GM19468 (cell line): ENCODE data around the gene SH3GL2.

Experiments used
- ATAC-seq: cut with Tn5 transposase; IDR thresholded peaks from one replicate; pipeline ENCODE4 v1.9.1; 2021; ENCODE audit warnings: mild to moderate bottlenecking, moderate library complexity, moderate number of reproducible peaks; ENCODE audit not compliant: unreplicated experiment; ENCODE audit errors: extremely low read depth

SH3GL2 gene

DNA sequence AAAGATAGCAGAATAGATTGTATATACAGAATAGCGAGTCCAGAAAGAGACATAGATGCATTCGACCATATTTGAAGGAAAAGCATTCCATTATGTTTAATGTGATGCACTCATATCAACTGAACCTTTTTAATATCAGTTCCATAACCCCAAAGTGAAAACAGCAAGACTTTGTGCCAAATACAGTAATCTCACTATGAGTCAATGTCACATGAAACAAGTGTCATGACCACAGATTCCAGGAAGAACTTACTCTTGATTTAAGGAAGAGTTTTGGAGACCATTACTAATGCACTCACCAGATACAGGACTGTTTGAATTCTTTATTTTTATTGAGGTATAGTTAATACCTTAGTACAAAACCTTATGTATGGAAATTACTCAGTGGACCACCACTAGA, 220.5 kb downstream of the SH3GL2 start:
- no peak for ATAC-seq

DNA sequence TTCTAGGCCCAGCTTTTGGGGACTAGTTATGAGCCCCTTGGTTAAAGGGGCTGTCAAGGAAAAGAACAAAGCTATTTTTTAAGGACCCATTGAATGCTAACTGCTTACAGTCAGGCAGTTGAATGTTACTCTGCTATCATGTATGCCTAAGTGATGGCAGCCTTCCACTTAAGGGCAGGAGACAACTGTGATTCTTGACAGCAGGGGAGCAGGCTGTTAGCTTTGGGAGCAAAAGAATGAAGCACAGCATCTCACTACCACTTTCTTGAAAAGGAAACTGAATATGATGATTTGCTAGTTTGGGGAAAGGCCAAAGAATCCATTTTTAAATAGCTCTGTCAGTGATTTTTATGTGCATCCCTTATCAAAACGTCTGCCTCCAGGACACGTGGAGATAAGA, 221.6 kb downstream of the SH3GL2 start:
- no peak for ATAC-seq

DNA sequence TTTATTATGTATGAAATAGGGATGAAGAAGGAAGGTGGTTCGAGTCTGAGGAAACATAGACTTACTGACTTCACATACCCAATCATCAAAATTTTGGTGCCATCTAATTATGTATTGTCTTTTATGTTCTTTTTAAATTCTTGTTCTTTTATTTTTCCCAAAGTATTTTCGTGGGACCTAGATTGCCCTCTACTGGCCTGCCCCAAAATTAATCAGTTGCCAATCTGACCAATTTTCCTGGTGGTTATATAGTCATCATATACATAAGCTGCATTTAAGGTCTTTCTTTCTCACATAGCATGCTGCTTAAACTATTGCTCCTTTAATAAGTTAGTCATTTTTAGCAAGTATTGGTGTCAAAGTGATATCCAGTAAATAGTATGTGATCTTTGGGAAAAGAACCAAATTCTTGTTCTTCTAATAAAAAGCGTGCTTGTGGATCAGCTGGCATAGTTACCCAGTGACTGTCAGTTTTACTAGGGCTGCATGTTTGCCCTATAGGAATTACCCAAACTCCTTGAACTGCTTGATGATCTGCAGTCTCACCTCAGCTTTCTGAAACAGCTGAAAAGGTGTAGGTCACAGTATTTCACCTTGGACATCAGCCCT, 223.5 kb downstream of the SH3GL2 start:
- no peak for ATAC-seq

DNA sequence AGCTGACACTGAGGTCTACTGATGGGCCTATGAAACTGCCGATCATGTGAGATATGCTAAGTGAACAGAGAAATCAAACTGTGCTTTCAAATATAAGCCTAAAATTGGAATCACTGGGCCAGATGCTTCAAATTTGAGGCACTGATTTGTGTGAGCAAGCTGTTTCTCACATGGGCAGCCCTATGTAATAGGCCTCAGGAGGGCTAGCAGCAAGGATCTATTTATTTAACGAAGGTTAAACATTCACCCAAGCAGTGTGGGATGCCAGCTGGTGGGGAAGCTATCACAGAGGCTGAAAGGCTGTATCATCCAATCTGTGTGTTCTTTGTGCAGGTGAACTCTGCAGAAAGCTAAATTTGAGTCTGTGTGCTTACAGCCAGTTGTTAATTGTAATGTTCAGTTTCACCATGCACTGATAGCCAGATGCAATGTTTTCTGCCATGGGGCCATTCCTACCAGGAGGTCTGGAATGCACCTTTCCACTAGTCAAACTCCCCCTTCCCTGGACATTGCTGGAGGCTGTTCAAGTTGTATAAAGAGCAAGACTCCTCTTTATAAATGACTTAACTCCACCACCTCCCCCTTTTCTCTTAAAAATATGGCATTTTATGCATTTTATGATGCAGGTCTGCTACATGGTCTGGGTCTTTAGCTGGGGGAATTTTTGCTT, 228.9 kb downstream of the SH3GL2 start:
- no peak for ATAC-seq

DNA sequence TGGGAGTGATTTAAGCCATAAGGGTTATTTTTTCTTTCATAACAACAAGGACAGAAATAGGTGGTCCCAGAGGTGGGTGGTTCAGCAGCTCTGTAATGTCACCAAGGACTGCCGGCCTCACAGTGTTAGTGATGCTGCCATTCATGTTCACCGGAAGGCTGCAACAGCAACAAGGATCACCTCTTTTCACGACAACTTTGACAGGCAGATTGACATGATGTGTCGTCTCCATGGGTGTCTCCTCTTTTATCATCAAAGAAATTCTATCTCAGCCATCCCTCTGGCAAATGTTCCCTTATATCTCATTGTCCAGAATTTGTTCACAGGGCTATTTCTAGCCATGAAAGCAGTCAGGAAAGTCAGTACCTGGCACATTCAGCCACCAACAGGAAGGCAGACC, 231.5 kb downstream of the SH3GL2 start:
- no peak for ATAC-seq

DNA sequence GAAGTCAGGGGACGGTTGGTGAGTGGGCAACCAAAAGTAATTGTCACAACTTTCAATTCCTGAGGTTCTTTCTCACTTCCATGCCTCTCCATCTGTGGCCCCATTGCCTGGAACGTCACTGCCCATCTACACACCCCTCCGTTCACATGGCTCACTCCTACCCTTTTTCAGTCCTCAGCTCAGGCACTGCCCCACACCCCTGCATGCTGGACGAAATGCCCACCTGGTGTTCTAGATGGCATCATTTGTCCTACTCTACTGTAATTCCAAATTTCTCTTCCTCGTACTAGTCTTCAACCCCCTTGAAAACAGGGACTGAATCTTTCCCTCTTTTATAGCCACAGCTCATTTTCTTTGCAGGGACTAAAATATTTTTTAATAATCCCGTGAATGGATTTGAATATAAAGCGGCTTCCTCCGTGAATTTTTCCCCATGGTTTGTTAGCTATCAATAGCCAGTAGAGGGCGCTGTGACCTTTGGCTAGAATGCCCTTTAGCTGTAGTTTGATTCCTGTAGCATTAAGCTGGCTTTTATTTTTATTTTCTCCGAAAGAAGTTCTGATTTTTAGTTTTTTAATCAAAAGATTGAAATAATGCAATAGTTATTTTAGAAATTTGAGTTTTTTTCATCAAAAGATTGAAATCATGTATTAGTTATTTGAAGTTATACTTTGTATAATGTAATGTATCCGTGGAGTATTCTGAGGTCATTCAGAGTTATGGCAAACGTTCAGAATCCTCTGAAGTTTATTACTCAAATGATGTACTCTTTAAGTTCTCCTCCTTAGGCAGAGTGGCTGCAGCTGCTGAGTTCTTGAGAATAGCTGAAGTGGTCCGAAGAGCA, 232.1 kb downstream of the SH3GL2 start:
- no peak for ATAC-seq

DNA sequence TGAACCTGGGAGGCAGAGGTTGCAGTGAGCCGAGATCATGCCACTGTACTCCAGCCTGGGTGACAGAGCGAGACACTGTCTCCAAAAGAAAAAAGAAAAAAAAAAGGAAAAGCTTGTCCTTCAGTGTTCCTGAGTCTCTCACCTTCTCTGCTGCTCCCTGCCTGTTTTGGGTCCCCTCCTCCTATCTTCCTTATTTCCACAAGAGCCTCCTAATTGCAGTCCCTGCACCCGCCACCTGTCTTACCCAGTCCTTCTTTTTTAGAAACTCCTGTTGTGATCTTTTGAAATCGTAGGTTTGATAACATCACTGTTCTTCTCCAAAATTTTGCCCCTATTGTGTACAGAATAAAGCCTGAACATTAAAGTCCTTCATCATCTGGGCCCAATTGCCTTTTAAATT, 234.9 kb downstream of the SH3GL2 start:
- no peak for ATAC-seq

DNA sequence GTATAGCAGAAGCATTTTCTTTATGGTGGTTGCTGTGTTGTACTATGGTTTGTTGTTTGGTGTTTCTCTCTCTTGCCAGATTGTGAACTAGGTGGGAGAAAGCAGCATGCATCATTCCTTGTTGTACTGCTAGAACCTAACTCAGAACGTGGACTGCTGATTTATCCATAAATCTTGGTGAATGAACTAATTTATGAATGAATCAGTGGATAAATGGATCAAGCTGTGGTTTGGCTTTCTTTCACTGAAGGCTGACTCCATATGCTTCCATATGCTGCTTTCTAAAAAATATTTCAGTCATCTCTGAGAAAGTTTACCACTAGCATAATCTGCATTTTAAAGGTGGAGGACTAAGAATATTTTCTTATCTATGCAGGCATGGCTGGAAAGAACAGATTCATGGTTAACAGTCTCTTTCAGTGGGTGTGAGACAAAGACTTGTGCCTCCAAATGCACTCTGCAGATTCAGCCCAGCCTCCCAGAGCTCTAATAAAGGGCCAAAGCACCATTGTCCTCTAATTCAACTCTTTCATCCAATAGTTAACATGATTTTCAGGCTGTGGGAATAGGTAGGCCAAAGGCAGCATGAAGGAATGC, 237.7 kb downstream of the SH3GL2 start:
- ATAC-seq, result no peak

DNA sequence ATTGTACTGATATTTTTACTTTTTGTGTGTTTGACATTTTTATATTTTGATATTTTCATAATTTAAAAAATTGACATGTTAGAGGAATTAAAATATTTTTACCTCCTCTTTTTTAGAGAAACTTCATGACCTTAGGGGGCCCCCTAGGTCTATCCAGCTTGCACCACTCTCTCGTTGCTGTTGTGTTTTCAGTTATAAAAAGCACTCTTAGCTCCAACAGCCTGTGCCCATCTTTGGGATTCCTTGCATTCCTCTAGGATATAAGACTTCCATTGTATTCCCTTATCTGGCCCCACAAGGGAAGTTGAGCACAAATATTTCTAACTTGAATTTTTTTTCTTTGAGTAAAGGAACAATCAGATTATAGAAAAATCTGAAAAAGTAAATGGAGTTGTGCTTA, 245.3 kb downstream of the SH3GL2 start:
- ATAC-seq, result no peak

DNA sequence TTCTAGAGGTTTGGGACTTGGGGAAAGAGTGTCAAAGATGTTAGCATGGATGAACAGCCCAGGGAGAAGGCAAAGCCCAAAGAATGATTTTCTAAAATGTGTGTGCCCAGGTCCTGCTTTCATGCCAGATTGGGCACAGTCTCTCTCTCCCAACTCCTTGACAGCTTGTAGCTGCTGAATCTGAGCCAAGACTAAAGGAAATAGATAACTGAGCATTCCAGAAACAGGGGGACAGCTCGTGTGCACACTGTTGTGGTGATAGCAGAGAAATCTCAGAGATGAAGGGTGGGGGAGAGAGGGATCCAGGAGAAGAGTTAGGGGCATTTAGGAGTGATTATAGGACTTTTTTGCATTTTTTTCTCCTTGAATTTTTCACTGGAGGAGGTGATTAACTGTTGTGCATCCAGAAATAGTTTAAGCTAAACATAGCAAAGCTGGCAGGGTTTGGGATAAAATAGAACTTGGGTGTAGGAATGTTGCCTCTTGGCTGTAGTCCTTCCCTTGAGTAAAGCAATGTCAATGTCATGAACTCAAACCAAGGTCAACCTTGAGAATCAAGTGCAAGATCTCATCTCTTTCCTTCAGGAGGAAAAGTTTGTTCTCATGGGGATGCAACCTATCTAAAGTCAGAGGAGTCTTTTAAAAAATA, 245.9 kb downstream of the SH3GL2 start:
- ATAC-seq, result no peak

DNA sequence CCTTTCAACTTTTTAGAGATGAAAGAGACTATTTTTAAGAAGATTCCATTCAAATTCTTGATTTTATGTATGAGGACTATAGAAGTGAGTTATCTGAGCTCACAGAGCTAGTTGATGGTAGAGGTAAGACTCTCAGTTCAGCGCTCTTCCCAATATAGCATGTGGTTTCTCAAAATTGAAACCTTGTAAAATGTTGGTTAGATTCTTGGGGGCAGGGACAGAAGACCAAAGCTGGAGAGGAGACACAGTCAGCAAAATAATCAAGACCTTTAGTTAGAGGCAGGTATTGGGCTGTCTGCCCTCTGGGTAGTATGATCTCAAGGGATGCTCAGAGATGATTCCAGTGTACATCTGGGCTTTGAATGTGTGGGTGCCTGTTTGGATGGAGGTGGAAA, 246.4 kb downstream of the SH3GL2 start:
- ATAC-seq, result no peak

DNA sequence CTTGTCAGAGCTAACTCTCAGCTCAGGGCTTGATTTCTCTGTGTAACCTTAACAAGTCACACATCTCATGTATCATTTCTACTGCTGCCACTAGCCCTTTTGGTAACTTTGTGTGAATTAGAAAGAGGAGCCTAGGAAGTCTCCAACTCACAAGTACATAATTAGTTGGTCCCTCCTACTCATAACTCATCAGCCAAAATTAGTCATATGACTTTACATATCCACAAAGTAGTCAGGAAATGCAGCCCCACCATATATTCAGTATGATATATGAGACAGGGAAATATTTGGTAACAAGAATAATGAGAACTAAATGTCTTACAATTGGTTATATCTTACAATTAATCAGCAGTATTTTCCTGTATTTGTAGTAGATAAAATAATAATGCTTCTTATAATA, 250.2 kb downstream of the SH3GL2 start:
- ATAC-seq, result no peak

DNA sequence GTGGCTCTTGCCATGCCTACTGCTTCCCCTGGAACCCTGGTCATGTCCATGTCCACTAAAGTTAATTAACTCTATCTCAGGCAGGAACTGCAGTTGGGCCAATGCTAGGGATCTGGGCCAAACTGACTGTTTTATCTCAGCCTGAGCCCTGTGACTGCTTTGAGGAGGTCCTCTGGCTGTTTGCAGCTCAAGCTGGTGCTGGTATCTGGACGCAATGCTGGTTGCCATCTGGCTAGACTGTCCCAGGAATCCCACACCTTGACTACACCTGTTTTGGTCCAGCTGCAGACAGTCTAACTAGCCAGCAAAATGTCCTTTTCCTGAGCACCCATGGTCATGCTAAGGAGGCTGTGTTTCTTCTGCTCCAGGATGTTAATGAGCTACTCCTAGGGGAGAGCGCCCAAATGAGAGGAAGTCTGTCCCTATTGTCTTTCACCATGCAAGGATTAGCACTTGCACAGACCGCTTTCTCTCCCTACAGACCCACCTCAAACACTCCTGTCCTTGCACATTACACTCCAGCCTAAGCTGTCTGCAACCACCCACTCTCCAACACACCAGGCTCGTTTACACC, 251.0 kb downstream of the SH3GL2 start:
- ATAC-seq, result no peak

DNA sequence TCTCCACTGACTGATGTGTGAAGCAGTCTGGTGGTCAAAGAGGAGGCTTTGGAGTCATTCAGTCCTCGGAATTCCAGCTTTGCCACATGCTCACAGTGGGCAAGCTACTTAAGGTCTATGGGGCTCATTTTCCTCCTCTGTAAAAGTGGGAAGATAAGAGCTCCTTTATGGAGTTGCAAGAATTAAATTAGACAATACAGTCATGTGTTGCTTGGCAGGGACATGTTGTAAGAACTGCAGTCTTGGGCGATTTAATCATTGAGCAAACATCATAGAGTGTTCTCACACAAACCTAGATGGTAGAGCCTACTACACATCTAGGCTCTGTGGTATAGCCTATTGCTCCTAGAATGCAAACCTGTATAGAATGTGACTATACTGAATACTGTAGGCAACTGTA, 253.9 kb downstream of the SH3GL2 start:
- ATAC-seq, result no peak

DNA sequence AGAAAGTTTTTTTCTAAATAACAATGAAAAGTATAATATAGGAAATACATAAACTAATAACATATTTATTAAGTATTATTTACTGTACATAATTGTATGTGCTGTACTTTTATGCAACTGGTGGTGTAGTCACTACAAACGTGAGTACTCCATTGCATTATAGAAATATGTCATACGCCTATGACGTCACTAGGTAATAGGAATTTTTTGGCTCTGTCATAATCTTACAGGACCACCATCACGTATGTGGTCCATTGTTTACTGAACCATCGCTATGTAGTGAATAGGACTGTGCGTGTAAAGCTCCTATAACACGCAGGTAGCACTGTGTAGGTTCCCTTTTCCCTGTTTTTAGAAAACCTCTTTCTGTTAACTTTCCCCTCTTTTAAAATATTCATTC, 255.0 kb downstream of the SH3GL2 start:
- no peak for ATAC-seq

DNA sequence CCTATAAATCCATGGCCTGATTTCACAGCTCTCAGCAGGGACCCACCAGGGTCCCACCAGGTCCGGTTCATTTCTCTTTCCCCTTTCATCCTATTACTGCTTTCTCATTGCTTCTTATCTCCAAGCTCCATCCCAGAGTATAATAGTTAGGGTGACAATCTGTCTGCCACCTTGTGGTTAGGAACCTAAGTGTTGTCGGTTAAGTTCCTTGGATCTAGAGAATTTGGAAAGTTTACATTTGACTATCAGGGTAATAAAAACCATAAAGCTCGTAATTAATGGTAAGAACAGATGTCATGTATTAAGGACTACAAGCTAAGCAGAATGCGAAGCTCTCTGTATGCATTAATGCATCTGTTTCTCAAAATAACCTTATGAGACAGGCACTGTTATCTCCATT, 259.1 kb downstream of the SH3GL2 start:
- no peak for ATAC-seq

DNA sequence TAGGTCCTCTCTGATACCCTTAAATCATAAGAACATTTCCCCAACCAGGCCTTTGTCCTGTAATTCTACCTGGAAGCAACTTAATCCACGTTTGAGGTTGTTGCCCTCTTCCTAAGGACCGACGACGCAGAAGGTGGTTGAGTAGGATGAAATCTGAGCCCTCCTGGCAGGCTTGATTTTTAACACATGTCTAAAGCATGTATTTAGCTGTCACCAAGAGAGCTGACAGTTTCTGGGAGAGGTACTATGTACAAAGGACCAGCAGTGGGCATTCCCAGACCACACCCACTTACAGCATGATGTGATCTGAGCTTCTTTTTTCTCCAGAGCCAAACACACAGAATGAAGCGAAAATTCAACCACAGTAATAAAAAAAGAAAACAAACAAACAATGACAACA, 260.9 kb downstream of the SH3GL2 start:
- ATAC-seq, result no peak

DNA sequence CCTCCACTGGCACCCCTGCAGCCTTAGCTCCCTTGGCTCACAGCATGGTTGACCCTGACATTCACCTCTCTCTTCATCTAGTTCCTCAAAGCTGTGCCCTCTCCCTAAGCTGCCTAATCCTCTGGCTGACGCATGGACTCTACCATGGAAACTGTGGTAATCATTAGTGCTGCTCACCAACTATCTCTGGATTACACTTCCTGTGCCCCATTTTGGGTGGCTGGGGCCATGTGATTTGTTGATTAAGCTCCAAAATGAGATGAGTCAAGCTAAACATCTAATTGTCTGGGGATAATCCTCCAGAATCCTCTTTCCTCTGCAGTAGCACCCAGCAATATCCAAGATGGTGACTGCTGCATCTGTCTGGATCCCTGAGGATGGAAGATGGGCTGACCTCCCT, 264.4 kb downstream of the SH3GL2 start:
- ATAC-seq, result no peak
